WTC11 (cell line): Measurements from ENCODE around the gene PKHD1. TPM values are rescaled to one million over a fixed set of nuclear protein-coding genes. Genes with fewer than 3 reads are reported as not detected.

ENCODE experiments used
- ATAC-seq: fragments of 200-7000 bp; cut with Tn5 transposase; 2 replicates; pipeline ENCODE4 v1.10.0; 2021; ENCODE audit warnings: mild to moderate bottlenecking, moderate library complexity
- CTCF ChIA-PET: fragments of 300-600 bp; sonication (Branson Sonifier 250); formaldehyde crosslinking; loops from one replicate; lab custom pipeline; 2021; ENCODE audit warnings: antibody characterized with exemption; lab: Charles Lee
- POLR2A ChIA-PET: fragments of 350-600 bp; sonication (Branson Sonifier 250); formaldehyde crosslinking; loops from one replicate; lab custom pipeline; 2021; ENCODE audit warnings: antibody characterized with exemption; lab: Charles Lee
- DNase-seq: peaks from one replicate; pipeline ENCODE4 v3.0.0; 2021; ENCODE audit warnings: low spot score
- H3K27ac Mint-ChIP-seq: 2 replicates; pipeline ENCODE4 v1.8.0; 2021; ENCODE audit warnings: mixed read lengths
- H3K27me3 Mint-ChIP-seq: 2 replicates; pipeline ENCODE4 v1.8.0; 2021; ENCODE audit warnings: low read depth, mild to moderate bottlenecking, moderate library complexity, mixed read lengths
- H3K36me3 Mint-ChIP-seq: 2 replicates; pipeline ENCODE4 v1.8.0; 2021; ENCODE audit warnings: mixed read lengths
- H3K4me1 Mint-ChIP-seq: 2 replicates; pipeline ENCODE4 v1.8.0; 2022; ENCODE audit warnings: mixed read lengths
- H3K4me3 Mint-ChIP-seq: 2 replicates; pipeline ENCODE4 v1.8.0; 2021; ENCODE audit warnings: mild to moderate bottlenecking, moderate library complexity, mixed read lengths
- H3K9me3 Mint-ChIP-seq: 2 replicates; pipeline ENCODE4 v1.8.0; 2021; ENCODE audit warnings: mixed read lengths
- ATF1 ChIP-seq: sonication (generic); formaldehyde crosslinking; IDR thresholded peaks from 2 replicates; pipeline ENCODE4 v1.8.1; 2023; ENCODE audit warnings: mild to moderate bottlenecking, moderate library complexity, missing genetic modification reagents
- ETV6 ChIP-seq: sonication (generic); formaldehyde crosslinking; IDR thresholded peaks from 2 replicates; pipeline ENCODE4 v1.8.1; 2022; ENCODE audit warnings: mild to moderate bottlenecking, missing genetic modification reagents
- FOXP1 ChIP-seq: sonication (generic); formaldehyde crosslinking; IDR thresholded peaks from 2 replicates; pipeline ENCODE4 v1.8.0; 2022; ENCODE audit warnings: missing genetic modification reagents, mild to moderate bottlenecking, moderate library complexity, borderline replicate concordance
- NR2C2 ChIP-seq: sonication (generic); formaldehyde crosslinking; IDR thresholded peaks from 2 replicates; pipeline ENCODE4 v1.8.0; 2022; ENCODE audit warnings: mild to moderate bottlenecking, missing genetic modification reagents
- NR3C1 ChIP-seq: sonication (generic); formaldehyde crosslinking; conservative IDR thresholded peaks from 2 replicates; pipeline ENCODE4 v1.8.1; 2023; ENCODE audit warnings: low read depth, mild to moderate bottlenecking, missing genetic modification reagents
- TEAD1 ChIP-seq: sonication (generic); formaldehyde crosslinking; IDR thresholded peaks from 2 replicates; pipeline ENCODE4 v1.8.0; 2022; ENCODE audit warnings: mild to moderate bottlenecking, missing genetic modification reagents
- ZNF396 ChIP-seq: fragments of 250-450 bp; sonication (Bioruptor Pico); IDR thresholded peaks from 2 replicates; pipeline ENCODE4 v1.8.0; 2021; ENCODE audit warnings: mild to moderate bottlenecking, moderate library complexity, borderline replicate concordance
- ZNF423 ChIP-seq: fragments of 250-450 bp; sonication (Bioruptor Pico); IDR thresholded peaks from 2 replicates; pipeline ENCODE4 v2.1.2; 2022; ENCODE audit warnings: mild to moderate bottlenecking, moderate library complexity
- ZNF512 ChIP-seq: sonication (generic); formaldehyde crosslinking; IDR thresholded peaks from 2 replicates; pipeline ENCODE4 v1.8.1; 2022; ENCODE audit warnings: missing genetic modification reagents, borderline replicate concordance
- ZSCAN18 ChIP-seq: fragments of 250-450 bp; sonication (Bioruptor Pico); IDR thresholded peaks from 2 replicates; pipeline ENCODE4 v2.1.2; 2022; ENCODE audit warnings: mild to moderate bottlenecking, moderate library complexity
- total RNA-seq: library from RNA; stranded (reverse); gene quantifications from 3 replicates; pipeline ENCODE4 v1.2.3, GENCODE V29; 2021
- TF ChIP-seq, protein P1 (sequence below): sonication (generic); formaldehyde crosslinking; IDR thresholded peaks from 2 replicates; pipeline ENCODE4 v1.8.0; 2022; ENCODE audit warnings: missing genetic modification reagents
- TF ChIP-seq, protein P2 (sequence below): sonication (generic); formaldehyde crosslinking; IDR thresholded peaks from 2 replicates; pipeline ENCODE4 v1.8.1; 2022; ENCODE audit warnings: low read depth, mild to moderate bottlenecking, moderate library complexity, missing genetic modification reagents, borderline replicate concordance
- TF ChIP-seq, protein P3 (sequence below): sonication (generic); formaldehyde crosslinking; IDR thresholded peaks from 2 replicates; pipeline ENCODE4 v1.8.0; 2022; ENCODE audit warnings: mild to moderate bottlenecking, missing genetic modification reagents
- TF ChIP-seq, protein P4 (sequence below): fragments of 250-450 bp; sonication (Bioruptor Pico); IDR thresholded peaks from 2 replicates; pipeline ENCODE4 v1.9.0; 2021; ENCODE audit warnings: mild to moderate bottlenecking

Gene PKHD1
- total RNA-seq, 1 experiment from 2014 or later, result 0.15 TPM

GRCh38 chr6:51817832-51818231, 269.6 kb downstream of the PKHD1 start (continued):
- TF ChIP-seq, protein P1, sequence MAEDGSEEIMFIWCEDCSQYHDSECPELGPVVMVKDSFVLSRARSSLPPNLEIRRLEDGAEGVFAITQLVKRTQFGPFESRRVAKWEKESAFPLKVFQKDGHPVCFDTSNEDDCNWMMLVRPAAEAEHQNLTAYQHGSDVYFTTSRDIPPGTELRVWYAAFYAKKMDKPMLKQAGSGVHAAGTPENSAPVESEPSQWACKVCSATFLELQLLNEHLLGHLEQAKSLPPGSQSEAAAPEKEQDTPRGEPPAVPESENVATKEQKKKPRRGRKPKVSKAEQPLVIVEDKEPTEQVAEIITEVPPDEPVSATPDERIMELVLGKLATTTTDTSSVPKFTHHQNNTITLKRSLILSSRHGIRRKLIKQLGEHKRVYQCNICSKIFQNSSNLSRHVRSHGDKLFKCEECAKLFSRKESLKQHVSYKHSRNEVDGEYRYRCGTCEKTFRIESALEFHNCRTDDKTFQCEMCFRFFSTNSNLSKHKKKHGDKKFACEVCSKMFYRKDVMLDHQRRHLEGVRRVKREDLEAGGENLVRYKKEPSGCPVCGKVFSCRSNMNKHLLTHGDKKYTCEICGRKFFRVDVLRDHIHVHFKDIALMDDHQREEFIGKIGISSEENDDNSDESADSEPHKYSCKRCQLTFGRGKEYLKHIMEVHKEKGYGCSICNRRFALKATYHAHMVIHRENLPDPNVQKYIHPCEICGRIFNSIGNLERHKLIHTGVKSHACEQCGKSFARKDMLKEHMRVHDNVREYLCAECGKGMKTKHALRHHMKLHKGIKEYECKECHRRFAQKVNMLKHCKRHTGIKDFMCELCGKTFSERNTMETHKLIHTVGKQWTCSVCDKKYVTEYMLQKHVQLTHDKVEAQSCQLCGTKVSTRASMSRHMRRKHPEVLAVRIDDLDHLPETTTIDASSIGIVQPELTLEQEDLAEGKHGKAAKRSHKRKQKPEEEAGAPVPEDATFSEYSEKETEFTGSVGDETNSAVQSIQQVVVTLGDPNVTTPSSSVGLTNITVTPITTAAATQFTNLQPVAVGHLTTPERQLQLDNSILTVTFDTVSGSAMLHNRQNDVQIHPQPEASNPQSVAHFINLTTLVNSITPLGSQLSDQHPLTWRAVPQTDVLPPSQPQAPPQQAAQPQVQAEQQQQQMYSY (CRISPR knock-in tag), result no peak
- TF ChIP-seq NR2C2 (CRISPR knock-in tag) (no peak), ATF1 (CRISPR knock-in tag) (no peak), NR3C1 (CRISPR knock-in tag) (no peak), ZNF396 (CRISPR knock-in tag) (no peak), ZNF512 (no peak)
- TF ChIP-seq, protein P2, sequence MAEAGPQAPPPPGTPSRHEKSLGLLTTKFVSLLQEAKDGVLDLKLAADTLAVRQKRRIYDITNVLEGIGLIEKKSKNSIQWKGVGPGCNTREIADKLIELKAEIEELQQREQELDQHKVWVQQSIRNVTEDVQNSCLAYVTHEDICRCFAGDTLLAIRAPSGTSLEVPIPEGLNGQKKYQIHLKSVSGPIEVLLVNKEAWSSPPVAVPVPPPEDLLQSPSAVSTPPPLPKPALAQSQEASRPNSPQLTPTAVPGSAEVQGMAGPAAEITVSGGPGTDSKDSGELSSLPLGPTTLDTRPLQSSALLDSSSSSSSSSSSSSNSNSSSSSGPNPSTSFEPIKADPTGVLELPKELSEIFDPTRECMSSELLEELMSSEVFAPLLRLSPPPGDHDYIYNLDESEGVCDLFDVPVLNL (CRISPR knock-in tag), result no peak

DNA sequence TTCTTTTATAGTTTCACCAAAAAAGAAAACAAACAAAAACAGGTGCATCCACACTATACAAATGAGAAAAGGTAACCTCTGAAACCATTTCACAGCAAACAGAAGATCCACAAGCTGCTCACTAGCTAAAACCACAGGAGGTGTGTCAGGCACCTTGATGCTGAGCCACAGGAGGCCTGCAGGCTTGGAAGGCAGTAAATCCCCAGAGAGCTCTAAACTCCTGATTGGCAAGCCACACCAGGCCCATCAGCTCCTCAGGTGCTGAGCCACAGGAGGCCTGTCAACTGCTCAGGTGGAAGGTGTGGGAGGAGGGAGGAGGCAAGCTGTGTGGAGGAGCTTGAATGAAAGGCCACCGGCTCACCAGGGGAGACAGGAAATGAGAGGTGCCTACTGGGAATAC, 273.0 kb downstream of the PKHD1 start:
- POLR2A ChIA-PET, result no interaction called here
- peak; percentile 79 for ATAC-seq
- H3K36me3 Mint-ChIP-seq, result peaks cover 11% of the 10 kb centered on the region
- H3K9me3 Mint-ChIP-seq, result peaks cover 29% of the 10 kb centered on the region
- CTCF ChIA-PET, result interaction anchor here (0.6 to 0.9 kb wide), 2 partner anchors 61 to 146 kb away, joined by 3 to 5 read pairs; no protein-coding TSS in a partner anchor
- peaks cover 55% of the 10 kb centered on the region for H3K4me1 Mint-ChIP-seq
- H3K27me3 Mint-ChIP-seq, result peaks cover 2% of the 10 kb centered on the region; the same call in 1 of the 2 replicates
- TF ChIP-seq TEAD1 (CRISPR knock-in tag), result peak; percentile 30; the same call in 1 of the 2 replicates
- no peak for TF ChIP-seq FOXP1 (CRISPR knock-in tag)
- TF ChIP-seq, protein P3, sequence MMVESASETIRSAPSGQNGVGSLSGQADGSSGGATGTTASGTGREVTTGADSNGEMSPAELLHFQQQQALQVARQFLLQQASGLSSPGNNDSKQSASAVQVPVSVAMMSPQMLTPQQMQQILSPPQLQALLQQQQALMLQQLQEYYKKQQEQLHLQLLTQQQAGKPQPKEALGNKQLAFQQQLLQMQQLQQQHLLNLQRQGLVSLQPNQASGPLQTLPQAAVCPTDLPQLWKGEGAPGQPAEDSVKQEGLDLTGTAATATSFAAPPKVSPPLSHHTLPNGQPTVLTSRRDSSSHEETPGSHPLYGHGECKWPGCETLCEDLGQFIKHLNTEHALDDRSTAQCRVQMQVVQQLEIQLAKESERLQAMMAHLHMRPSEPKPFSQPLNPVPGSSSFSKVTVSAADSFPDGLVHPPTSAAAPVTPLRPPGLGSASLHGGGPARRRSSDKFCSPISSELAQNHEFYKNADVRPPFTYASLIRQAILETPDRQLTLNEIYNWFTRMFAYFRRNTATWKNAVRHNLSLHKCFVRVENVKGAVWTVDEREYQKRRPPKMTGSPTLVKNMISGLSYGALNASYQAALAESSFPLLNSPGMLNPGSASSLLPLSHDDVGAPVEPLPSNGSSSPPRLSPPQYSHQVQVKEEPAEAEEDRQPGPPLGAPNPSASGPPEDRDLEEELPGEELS (CRISPR knock-in tag), result peak; percentile 50; the same call in 1 of the 2 replicates
- 0 out of 2 replicates have a peak, but pooled peaks have one; percentile 31 for TF ChIP-seq ETV6 (CRISPR knock-in tag)
- TF ChIP-seq NR3C1 (CRISPR knock-in tag), result no peak
- peak; percentile 39; the same call in 1 of the 2 replicates for TF ChIP-seq ZSCAN18
- TF ChIP-seq, protein P4, sequence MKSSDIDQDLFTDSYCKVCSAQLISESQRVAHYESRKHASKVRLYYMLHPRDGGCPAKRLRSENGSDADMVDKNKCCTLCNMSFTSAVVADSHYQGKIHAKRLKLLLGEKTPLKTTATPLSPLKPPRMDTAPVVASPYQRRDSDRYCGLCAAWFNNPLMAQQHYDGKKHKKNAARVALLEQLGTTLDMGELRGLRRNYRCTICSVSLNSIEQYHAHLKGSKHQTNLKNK, result no peak
- TF ChIP-seq ZNF423 (CRISPR knock-in tag), result peak; percentile 100
- TF ChIP-seq, all 79 proteins: peak for 5
- DNase-seq, result peak; percentile 40
- no peak overlapping the region for H3K4me3 Mint-ChIP-seq
- H3K27ac Mint-ChIP-seq, result peak overlapping the region; percentile 86; the same call in 1 of the 2 replicates
